H1 (cell line): ENCODE results near the gene WDR81. TPM values are rescaled to one million over a fixed set of nuclear protein-coding genes. Genes with fewer than 3 reads are reported as not detected.

ENCODE experiments used
- CTCF ChIA-PET: fragments of 300-600 bp; sonication (Branson Sonifier 250); formaldehyde crosslinking; loops from one replicate; lab custom pipeline; 2021; ENCODE audit not compliant: partially characterized antibody; lab: Charles Lee
- POLR2A ChIA-PET: fragments of 300-600 bp; sonication (Branson Sonifier 250); formaldehyde crosslinking; loops from one replicate; lab custom pipeline; 2021; ENCODE audit warnings: inconsistent platforms; ENCODE audit not compliant: partially characterized antibody; lab: Charles Lee
- DNase-seq, 2 experiments: peaks; one replicate each; pipeline versions ENCODE4 v3.0.0 to v3.0.0-alpha.2; 2010 to 2022; ENCODE audit warnings: low spot score in 2 of 2, low read depth in 1 of 2, mixed read lengths in 1 of 2
- FAIRE-seq: peaks from 2 replicates; lab custom pipeline; 2011; peaks lifted over from hg19 to GRCh38; lab: Jason Lieb, UNC
- H2AFZ ChIP-seq: 2 replicates; pipeline ENCODE4 v1.8.1; 2012; ENCODE audit warnings: low read length, inconsistent platforms
- H2AK5ac ChIP-seq: 2 replicates; pipeline ENCODE4 v1.6.1; 2013; ENCODE audit warnings: low read depth, low read length
- H2BK120ac ChIP-seq: replicated peaks from 2 replicates; pipeline ENCODE3; 2013; ENCODE audit warnings: low read depth, low read length, inconsistent platforms
- H2BK12ac ChIP-seq: 2 replicates; pipeline ENCODE4 v1.6.1; 2013; ENCODE audit warnings: low read depth, low read length
- H2BK15ac ChIP-seq: 2 replicates; pipeline ENCODE4 v1.6.1; 2013; ENCODE audit warnings: low read length
- H2BK20ac ChIP-seq: 2 replicates; pipeline ENCODE4 v1.6.1; 2013; ENCODE audit warnings: low read length
- H2BK5ac ChIP-seq: 2 replicates; pipeline ENCODE4 v1.6.1; 2013; ENCODE audit warnings: low read depth, low read length
- H3K14ac ChIP-seq: 2 replicates; pipeline ENCODE4 v1.6.1; 2013; ENCODE audit warnings: inconsistent platforms; ENCODE audit not compliant: insufficient read length
- H3K18ac ChIP-seq: 2 replicates; pipeline ENCODE4 v1.6.1; 2013; ENCODE audit warnings: low read length; ENCODE audit errors: extremely low read depth
- H3K23ac ChIP-seq: 2 replicates; pipeline ENCODE4 v1.6.1; 2013; ENCODE audit warnings: inconsistent platforms; ENCODE audit not compliant: insufficient read length
- H3K23me2 ChIP-seq: 2 replicates; pipeline ENCODE4 v1.6.1; 2013; ENCODE audit warnings: low read depth, low read length
- H3K27ac ChIP-seq: 2 replicates; pipeline ENCODE4 v1.6.1; 2011; ENCODE audit warnings: low read depth, low read length, inconsistent platforms
- H3K27me3 ChIP-seq, 4 experiments: replicated peaks in 1 of 4; 1 replicate in 1 of 4; 2 replicates in 3 of 4; pipeline versions ENCODE4 v1.6.1 to v1.8.1; 2011 to 2013; ENCODE audit warnings: low read length in 3 of 4, mild to moderate bottlenecking in 3 of 4, inconsistent platforms in 2 of 4, mixed read lengths in 2 of 4, moderate library complexity in 1 of 4; ENCODE audit not compliant: control insufficient read depth in 3 of 4, insufficient read depth in 3 of 4; ENCODE audit errors: extremely low read depth in 1 of 4
- H3K36me3 ChIP-seq, 4 experiments: 2 replicates each; pipeline versions ENCODE4 v1.6.1 to v1.8.1; 2011 to 2013; ENCODE audit warnings: mild to moderate bottlenecking in 4 of 4, low read length in 3 of 4, moderate library complexity in 2 of 4, control low read depth in 1 of 4, inconsistent platforms in 1 of 4; ENCODE audit not compliant: insufficient read depth in 4 of 4, control insufficient read depth in 2 of 4
- H3K4ac ChIP-seq: replicated peaks from 2 replicates; pipeline ENCODE3; 2013; ENCODE audit warnings: low read length, low read depth, mixed read lengths, inconsistent platforms; ENCODE audit not compliant: insufficient read length
- H3K4me1 ChIP-seq, 4 experiments: replicated peaks in 1 of 4; 1 replicate in 1 of 4; 2 replicates in 3 of 4; pipeline versions ENCODE4 v1.6.1 to v1.8.1; 2011 to 2013; ENCODE audit warnings: low read length in 3 of 4, inconsistent platforms in 2 of 4, mixed read lengths in 1 of 4; ENCODE audit not compliant: insufficient read depth in 4 of 4, control insufficient read depth in 3 of 4
- H3K4me2 ChIP-seq, 2 experiments: 2 replicates each; pipeline versions ENCODE4 v1.6.1 to v1.8.1; 2011 to 2013; ENCODE audit warnings: low read depth in 2 of 2, low read length in 2 of 2, control low read depth in 1 of 2, inconsistent platforms in 1 of 2, mild to moderate bottlenecking in 1 of 2; ENCODE audit not compliant: insufficient read depth in 1 of 2
- H3K4me3 ChIP-seq, 4 experiments: fragments of 200-600, 300-600 bp in 1 of 4; sonication (generic), shearing (Covaris generic), sonication (Bioruptor Twin) in 1 of 4; 2 replicates each; pipeline versions ENCODE4 v1.5.1 to v1.8.1; 2011 to 2016; ENCODE audit warnings: low read length in 4 of 4, low read depth in 3 of 4, control low read depth in 2 of 4, inconsistent platforms in 2 of 4, mild to moderate bottlenecking in 2 of 4, mixed read lengths in 1 of 4, moderate library complexity in 1 of 4; ENCODE audit not compliant: insufficient read depth in 2 of 4; ENCODE audit errors: extremely low read depth in 1 of 4
- H3K56ac ChIP-seq: replicated peaks from 2 replicates; pipeline ENCODE3; 2013; ENCODE audit warnings: low read depth, mild to moderate bottlenecking, mixed read lengths, low read length, inconsistent platforms; ENCODE audit not compliant: insufficient read length
- H3K79me1 ChIP-seq: 2 replicates; pipeline ENCODE4 v1.6.1; 2013; ENCODE audit warnings: low read depth, low read length, control low read depth
- H3K79me2 ChIP-seq, 2 experiments: 2 replicates each; pipeline versions ENCODE4 v1.6.1 to v1.8.1; 2012 to 2013; ENCODE audit warnings: low read length in 2 of 2, mild to moderate bottlenecking in 2 of 2, inconsistent platforms in 1 of 2; ENCODE audit not compliant: insufficient read depth in 2 of 2, control insufficient read depth in 1 of 2
- H3K9ac ChIP-seq, 4 experiments: replicated peaks in 1 of 4; 1 replicate in 1 of 4; 2 replicates in 3 of 4; pipeline versions ENCODE4 v1.6.1 to v1.8.1; 2011 to 2013; ENCODE audit warnings: low read depth in 3 of 4, low read length in 3 of 4, control low read depth in 2 of 4, mild to moderate bottlenecking in 2 of 4, moderate library complexity in 2 of 4, inconsistent platforms in 1 of 4; ENCODE audit errors: extremely low read depth in 1 of 4
- H3K9me3 ChIP-seq, 2 experiments: 2 replicates each; pipeline versions ENCODE4 v1.6.1 to v1.8.1; 2012 to 2013; ENCODE audit warnings: mild to moderate bottlenecking in 2 of 2, moderate library complexity in 2 of 2, control low read depth in 1 of 2, inconsistent platforms in 1 of 2, low read depth in 1 of 2, low read length in 1 of 2, mixed read lengths in 1 of 2; ENCODE audit not compliant: insufficient read depth in 2 of 2
- H4K20me1 ChIP-seq, 2 experiments: replicated peaks in 1 of 2; 2 replicates each; pipeline versions ENCODE3 to v1.8.1; 2011 to 2013; ENCODE audit warnings: inconsistent platforms in 2 of 2, low read length in 2 of 2, mild to moderate bottlenecking in 1 of 2; ENCODE audit not compliant: insufficient read depth in 2 of 2, control insufficient read depth in 1 of 2
- H4K5ac ChIP-seq: 2 replicates; pipeline ENCODE4 v1.6.1; 2013; ENCODE audit warnings: low read length, low read depth, mixed read lengths, inconsistent platforms; ENCODE audit not compliant: insufficient read length
- H4K8ac ChIP-seq: 2 replicates; pipeline ENCODE4 v1.8.0; 2013; ENCODE audit warnings: mild to moderate bottlenecking, moderate library complexity, low read length, inconsistent platforms; ENCODE audit not compliant: insufficient read depth; ENCODE audit errors: extremely low read depth
- H4K91ac ChIP-seq: replicated peaks from 2 replicates; pipeline ENCODE3; 2013; ENCODE audit warnings: low read length, mixed read lengths, inconsistent platforms; ENCODE audit not compliant: insufficient read length
- CREB1 ChIP-seq: IDR thresholded peaks from 2 replicates; pipeline ENCODE4 v1.6.1; 2012; ENCODE audit warnings: inconsistent platforms
- HDAC2 ChIP-seq, 2 experiments: fragments of 300-600 bp in 1 of 2; sonication (generic) in 1 of 2; IDR thresholded peaks; 2 replicates each; pipeline ENCODE4 v1.6.1; 2011 to 2012; ENCODE audit warnings: low read depth in 2 of 2, low read length in 2 of 2, mild to moderate bottlenecking in 2 of 2, moderate library complexity in 2 of 2, borderline replicate concordance in 1 of 2, inconsistent platforms in 1 of 2
- JUN ChIP-seq: IDR thresholded peaks from 2 replicates; pipeline ENCODE4 v1.6.1; 2011; ENCODE audit warnings: low read depth, mild to moderate bottlenecking, improper control_type of control experiment, low read length
- MAX ChIP-seq: IDR thresholded peaks from 2 replicates; pipeline ENCODE4 v1.6.1; 2012; ENCODE audit warnings: inconsistent platforms
- SP4 ChIP-seq: IDR thresholded peaks from 2 replicates; pipeline ENCODE4 v1.6.1; 2012; ENCODE audit warnings: low read length, inconsistent platforms
- TAF1 ChIP-seq: IDR thresholded peaks from 2 replicates; pipeline ENCODE4 v1.6.1; 2011; ENCODE audit warnings: mild to moderate bottlenecking, low read depth, low read length
- TBP ChIP-seq: IDR thresholded peaks from 2 replicates; pipeline ENCODE4 v1.6.1; 2011; ENCODE audit warnings: low read depth, low read length, improper control_type of control experiment
- USF2 ChIP-seq: IDR thresholded peaks from 2 replicates; pipeline ENCODE4 v1.6.1; 2011; ENCODE audit warnings: low read length, improper control_type of control experiment
- WGBS, 2 experiments: shearing (Covaris generic) in 1 of 2; methylation state at CpG; one replicate each; pipeline versions ENCODE4 v1.1.6 to v1.1.7; 2013 to 2015; ENCODE audit warnings: low lambda C conversion rate in 2 of 2, mixed read lengths in 2 of 2, inconsistent platforms in 1 of 2, low coverage in 1 of 2, missing lambda C conversion rate in 1 of 2; ENCODE audit not compliant: insufficient replicate concordance in 2 of 2, insufficient coverage in 1 of 2, insufficient read length in 1 of 2; ENCODE audit errors: extremely low coverage in 1 of 2, missing lambda C conversion rate in 1 of 2; 5-methylcytosine and 5-hydroxymethylcytosine counted together
- long read RNA-seq, 2 experiments: library from RNA in 1 of 2; library from capped mRNA in 1 of 2; stranded (forward); transcript quantifications; one replicate each; pipeline ENCODE4 v2.0.0, GENCODE V29; 2021; ENCODE audit warnings: inconsistent platforms in 1 of 2
- polyA minus RNA-seq, 3 experiments: library from RNA; depleted of rRNA, polyadenylated mRNA; stranded (reverse); fragments of >200 nt; gene quantifications; 1 replicate in 2 of 3; 2 replicates in 1 of 3; pipeline ENCODE4 v1.2.3, GENCODE V29; 2011
- polyA plus RNA-seq, 7 experiments: library from polyadenylated mRNA; depleted of rRNA in 3 of 7; stranded (reverse) in 5 of 7; unstranded in 2 of 7; fragments of >200 nt in 5 of 7; fragments of 200-250 nt in 2 of 7; gene quantifications; 1 replicate in 5 of 7; 2 replicates in 1 of 7; 4 replicates in 1 of 7; pipeline versions ENCODE4 v1.2.1 to v1.2.3, GENCODE V29; 2011 to 2013; ENCODE audit warnings: missing spikeins in 2 of 7, mixed read lengths in 2 of 7
- total RNA-seq: library from RNA; stranded (reverse); fragmentation: NEBNext Ultra II Directional; extraction: Animal tissue kit (Norgen Biotek cat#: 25700); gene quantifications from 2 replicates; pipeline ENCODE4 v1.2.1, GENCODE V29; 2021

Gene WDR81
- total RNA-seq (12.3 and 13.1 TPM in 2 replicates), polyA plus RNA-seq (2011; rRNA removed) (9.1 and 12.9 TPM in 2 replicates), polyA minus RNA-seq (2011; rRNA and poly(A)+ RNA removed) (7.8 and 8.5 TPM in 2 replicates)
- polyA plus RNA-seq (2011; cell fraction: cytosol; rRNA removed): 8.0 TPM
- 30.5 TPM for polyA plus RNA-seq (2011; cell fraction: nucleus; rRNA removed)
- polyA plus RNA-seq (2012, experiment 1 of 2): 7.4 to 14.0 TPM (median 13.7 TPM) in 4 replicates
- polyA plus RNA-seq (2012, experiment 2 of 2): 10.3 TPM
- polyA plus RNA-seq (2013, experiment 1 of 2): 6.6 TPM
- polyA plus RNA-seq (2013, experiment 2 of 2): 5.4 TPM
- polyA minus RNA-seq (2011; cell fraction: cytosol; rRNA and poly(A)+ RNA removed): 10.5 TPM
- polyA minus RNA-seq (2011; cell fraction: nucleus; rRNA and poly(A)+ RNA removed): 13.8 TPM
- long read RNA-seq, experiment 1, partial matches to known transcripts: 1 of 11 reads
- long read RNA-seq, experiment 1, other reads (novel, unspliced or antisense): 9 of 11 reads
- long read RNA-seq, experiment 2: 0 reads

GRCh38 chr17:1724351-1724868, at the start of gene WDR81:
Gene WDR81 (plus strand): TSS chr17:1724704. CDS start chr17:1724960, 256 bp downstream.
- Histone ChIP-seq H4K20me1 (peaks cover 0 to 5% of the 10 kb centered on the region in 2 experiments), H3K79me1 (peaks cover 4% of the 10 kb centered on the region; the same call in 1 of the 2 replicates), H3K23ac (no peak within 1 kb of the TSS), H3K4me2 (peak within 1 kb of the TSS; percentile 44 to 95), H3K4ac (peak within 1 kb of the TSS; percentile 44), H4K5ac (peak within 1 kb of the TSS; percentile 33), H4K8ac (peak within 1 kb of the TSS; percentile 93), H2BK5ac (no peak within 1 kb of the TSS; the same call in 1 of the 2 replicates), H2BK12ac (0 out of 2 replicates have a peak within 1 kb of the TSS, but pooled peaks have one; percentile 5), H2AFZ (no peak within 1 kb of the TSS; the same call in 1 of the 2 replicates), H3K9me3 (no peaks in the 10 kb centered on the region), H4K91ac (peak within 1 kb of the TSS; percentile 65), H3K56ac (peak within 1 kb of the TSS; percentile 30), H2BK20ac (no peak within 1 kb of the TSS), H3K4me3 (peak within 1 kb of the TSS; percentile 39 to 78 (median 45)), H2BK15ac (no peak within 1 kb of the TSS), H3K23me2 (peaks cover 8% of the 10 kb centered on the region; the same call in 1 of the 2 replicates), H3K14ac (no peak within 1 kb of the TSS), H3K36me3 (no peaks in the 10 kb centered on the region; a peak in 1 of 8 replicates), H3K4me1 (peaks cover 0 to 5% (median 3%) of the 10 kb centered on the region in 4 experiments; a peak in 5 of 7 replicates), H3K79me2 (no peaks in the 10 kb centered on the region; a peak in 1 of 4 replicates), H2BK120ac (no peak within 1 kb of the TSS), H3K27ac (no peak within 1 kb of the TSS), H2AK5ac (no peak within 1 kb of the TSS), H3K18ac (no peak within 1 kb of the TSS; the same call in 1 of the 2 replicates), H3K9ac (peak within 1 kb of the TSS in 1 of 4 experiments; percentile 35; a peak in 3 of 7 replicates), H3K27me3 (0 out of 7 replicates have a peak, but pooled peaks cover 0 to 2% (median 0%) of the 10 kb centered on the region in 4 experiments)
- no peak for FAIRE-seq
- CTCF ChIA-PET: interaction anchor here (1.0 to 2.5 kb wide), 10 partner anchors 10 to 62 kb away, joined by 3 to 15 read pairs (median 3); partner anchors contain the start of gene SERPINF1
- peak in 1 of 2 experiments; percentile 90 for DNase-seq
- POLR2A ChIA-PET: interaction anchor here (0.9 to 3.1 kb wide), 7 partner anchors 8 to 42 kb away, joined by 3 to 17 read pairs (median 5); partner anchors contain the start of gene SERPINF1
- 5% methylated on average over 20 of the region's 57 CpGs; no CpG with 5 or more reads in 1 of the 2 experiments for WGBS, 2 experiments
- TF ChIP-seq SP4 (peak; percentile 95; the same call in 1 of the 2 replicates), USF2 (peak; percentile 99), CREB1 (0 out of 2 replicates have a peak, but pooled peaks have one; percentile 36), TBP (peak; percentile 40; the same call in 1 of the 2 replicates), TAF1 (0 out of 2 replicates have a peak, but pooled peaks have one; percentile 31), HDAC2 (IDR thresholded peaks at IDR 0.05; ENCODE audit: borderline replicate concordance in 1 of 2, low read depth in 2 of 2, low read length in 2 of 2) (0 out of 4 replicates have a peak, but pooled peaks of 1 of the 2 experiments have one; percentile 64), JUN (no peak), MAX (peak; percentile 98)
